ENCODE results near the gene HNMT.

Gene HNMT

DNA sequence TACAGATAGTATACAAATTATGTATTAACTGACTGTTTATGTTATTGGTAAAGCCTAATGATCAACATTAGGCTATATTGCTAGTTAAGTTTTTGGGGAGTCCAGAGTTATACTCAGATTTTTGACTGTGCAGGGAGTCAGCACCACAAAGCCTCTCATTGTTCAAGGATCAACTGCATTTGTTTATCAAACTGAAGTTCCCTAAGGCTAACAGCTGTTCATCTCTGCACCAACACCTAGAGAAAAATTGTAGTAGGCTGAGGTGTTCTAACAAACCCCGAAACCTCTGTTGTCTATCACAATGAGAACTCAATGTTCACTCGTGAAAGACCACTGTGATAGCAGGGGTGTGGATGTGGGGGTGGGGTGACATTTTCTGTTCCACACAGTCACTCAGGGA lies 97.7 kb downstream of the HNMT start:
- no peak for DNase-seq

DNA sequence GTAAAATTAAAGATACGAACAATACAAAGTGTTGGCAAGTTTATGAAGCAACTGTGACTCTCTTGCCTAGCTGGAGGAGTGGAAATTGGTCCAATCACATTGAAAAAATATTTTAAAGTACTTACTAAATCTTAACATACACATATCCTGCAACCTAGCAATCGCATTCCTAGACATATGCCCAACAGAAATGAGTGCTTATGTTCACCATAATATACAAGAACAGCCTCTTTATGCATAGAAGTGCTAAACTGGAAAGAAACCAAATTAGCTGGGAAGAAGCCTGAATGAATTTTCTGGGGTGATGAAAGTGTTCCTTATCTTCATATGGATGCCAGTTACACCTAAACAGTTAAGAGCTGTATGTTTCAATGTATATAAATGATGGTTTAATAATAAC lies 98.9 kb downstream of the HNMT start:
- no peak for DNase-seq

Data from NCI-H226 (cell line).